LoVo (cell line): ENCODE results near the gene IFITM10.
"Not testable (repeated sequence)": the region's sequence is repeated elsewhere in the genome, so short reads cannot be mapped to it uniquely, and the experiment has no call there.

Source experiments
- DNase-seq: peaks from one replicate; pipeline ENCODE4 v3.0.0-alpha.2; 2016; ENCODE audit warnings: low spot score

IFITM10 gene

GRCh38 chr11:1691026-1691877 lies 59.1 kb downstream of the IFITM10 start:
- no peak for DNase-seq

GRCh38 chr11:1690167-1691025 lies 60.0 kb downstream of the IFITM10 start:
- no peak for DNase-seq

- not testable (repeated sequence) for DNase-seq
Measured at GRCh38 chr11:1689250-1690166, 60.9 kb downstream of the IFITM10 start.

- DNase-seq: not testable (repeated sequence)
Measured at GRCh38 chr11:1688336-1688947, 62.0 kb downstream of the IFITM10 start.

- not testable (repeated sequence) for DNase-seq
Measured at GRCh38 chr11:1686220-1686619, 64.2 kb downstream of the IFITM10 start.

GRCh38 chr11:1684886-1685874 lies 65.2 kb downstream of the IFITM10 start:
- not testable (repeated sequence) for DNase-seq

- DNase-seq: not testable (repeated sequence)
Measured at GRCh38 chr11:1683904-1684572, 66.4 kb downstream of the IFITM10 start.

GRCh38 chr11:1683216-1683615 lies 67.2 kb downstream of the IFITM10 start:
- not testable (repeated sequence) for DNase-seq
